HG03095 (cell line): ENCODE results near the gene KAT5.
"Not testable (repeated sequence)": the region's sequence is repeated elsewhere in the genome, so short reads cannot be mapped to it uniquely, and the experiment has no call there.

Experiments used
- ATAC-seq: cut with Tn5 transposase; IDR thresholded peaks from one replicate; pipeline ENCODE4 v1.9.1; 2021; ENCODE audit warnings: moderate library complexity; ENCODE audit not compliant: unreplicated experiment

The KAT5 gene

GRCh38 chr11:65711785-65712632 is at the start of gene KAT5:
Gene KAT5 (plus strand): TSS chr11:65712252. CDS start chr11:65712268, 16 bp downstream.
- peak; percentile 64 for ATAC-seq

DNA sequence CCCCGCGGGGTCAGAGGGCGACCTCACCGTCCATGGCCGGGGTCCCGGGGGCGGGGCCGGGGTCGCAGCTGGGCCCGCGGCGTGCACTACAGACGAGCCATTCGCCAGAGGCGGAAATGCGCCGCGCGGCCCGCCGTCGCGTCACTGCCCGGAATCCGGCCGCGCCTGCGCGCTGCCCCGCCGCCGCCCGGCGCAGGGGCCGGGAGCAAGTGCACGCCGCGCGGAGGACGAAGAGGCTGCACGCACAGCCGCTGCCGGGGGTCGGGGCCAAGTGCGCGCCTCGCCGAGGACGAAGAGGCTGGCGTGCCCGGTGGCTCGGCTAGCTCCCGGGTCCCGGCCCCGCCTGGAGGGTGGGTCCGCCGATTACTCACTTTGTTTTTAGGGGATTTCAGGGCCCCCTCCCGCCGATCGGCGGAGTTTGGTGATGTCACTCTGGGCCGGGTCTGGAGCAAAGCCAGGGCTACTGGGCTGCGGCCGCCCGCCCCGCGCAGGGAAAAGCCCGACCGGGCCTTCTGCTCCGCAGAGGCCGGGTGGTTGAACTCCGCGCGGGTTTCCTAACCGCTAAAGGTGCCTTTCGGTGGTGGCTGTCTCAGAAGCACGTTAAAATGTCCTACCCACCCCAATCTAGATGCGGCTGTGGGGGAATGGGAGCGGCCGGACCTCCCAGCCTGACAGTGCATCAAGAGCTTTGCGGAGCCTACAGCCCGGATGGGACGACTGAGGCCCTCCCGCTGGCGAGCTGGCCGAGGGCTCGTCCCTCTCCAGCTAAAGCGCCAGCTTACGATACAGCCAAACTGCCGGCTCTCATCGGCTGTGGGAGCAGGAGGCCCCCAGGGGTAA is 49.0 kb upstream of the KAT5 start, which contains the start of gene RELA:
Gene RELA (minus strand): TSS at position 118 of the 840 bp plus-strand sequence. CDS start 84 bp downstream, at position 34.
- peak; percentile 61 for ATAC-seq

DNA sequence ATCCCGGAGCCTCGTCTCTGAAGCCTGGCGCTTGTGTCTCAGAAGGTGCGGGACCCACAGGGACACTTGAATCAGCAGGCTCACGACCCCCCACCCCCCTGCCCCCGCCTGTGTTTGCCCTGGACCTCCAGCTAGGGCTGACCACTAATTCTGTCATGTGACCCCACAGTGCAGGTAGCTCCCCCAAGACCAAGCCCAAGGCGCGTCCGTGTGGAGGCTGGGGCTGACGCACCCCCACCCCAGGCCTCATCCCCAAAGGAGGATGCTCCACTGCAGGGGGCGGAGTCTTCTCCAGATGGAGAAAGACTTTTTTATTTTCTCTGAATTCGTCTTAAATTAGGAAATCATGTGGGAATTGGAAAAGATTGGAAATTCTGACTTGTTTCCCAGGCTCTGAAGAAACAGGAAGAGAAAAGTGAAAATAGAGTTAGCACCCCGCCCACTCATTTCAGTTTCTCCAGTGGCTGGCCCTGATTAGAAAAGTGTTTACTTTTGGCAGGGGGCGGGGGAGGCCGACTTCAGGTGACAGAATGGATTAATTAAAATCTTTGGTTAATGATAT is 48.3 kb upstream of the KAT5 start:
- peak; percentile 13 for ATAC-seq

GRCh38 chr11:65672180-65672860 is 39.7 kb upstream of the KAT5 start:
- ATAC-seq = no peak

DNA sequence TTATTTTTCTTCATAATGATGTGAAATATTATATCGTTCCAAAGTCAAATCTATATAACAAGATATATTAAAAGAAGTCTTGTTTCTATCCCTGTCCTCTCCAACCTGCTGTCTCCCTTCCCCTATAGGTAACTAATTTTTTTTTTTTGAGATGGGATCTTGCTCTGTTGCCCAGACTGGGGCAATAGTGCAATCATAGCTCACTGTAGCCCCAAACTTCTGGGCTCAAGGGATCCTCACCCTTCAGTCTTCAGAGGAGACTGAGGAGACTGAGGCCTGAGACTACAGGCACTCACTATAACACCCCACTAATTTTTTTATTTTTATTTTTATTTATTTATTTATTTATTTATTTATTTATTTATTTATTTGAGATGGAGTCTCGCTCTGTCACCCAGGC is 39.1 kb upstream of the KAT5 start:
- no peak for ATAC-seq

- no peak for ATAC-seq
Observed at GRCh38 chr11:65680192-65680743, 31.8 kb upstream of the KAT5 start.

- ATAC-seq = not testable (repeated sequence)
Observed at GRCh38 chr11:65683480-65683879, 28.6 kb upstream of the KAT5 start.

DNA sequence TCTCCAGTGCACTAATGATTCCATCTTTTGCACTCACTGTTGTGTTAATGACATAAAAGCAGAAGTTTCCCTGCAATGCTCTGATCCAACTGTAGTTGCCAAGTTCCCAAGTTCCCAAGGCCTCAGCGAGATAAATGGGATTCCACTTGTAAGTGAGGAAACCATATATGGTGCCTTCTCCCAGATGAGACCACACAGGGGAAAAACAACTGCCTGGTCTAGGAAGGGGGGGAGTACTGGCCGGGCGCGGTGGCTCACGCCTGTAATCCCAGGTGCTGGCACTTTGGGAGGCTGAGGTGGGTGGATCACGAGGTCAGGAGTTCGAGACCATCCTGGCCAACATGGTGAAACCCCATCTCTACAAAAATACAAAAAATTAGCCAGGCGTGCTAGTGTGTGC is 26.1 kb upstream of the KAT5 start:
- ATAC-seq = no peak

- ATAC-seq = not testable (repeated sequence)
Observed at GRCh38 chr11:65691847-65692246, 20.2 kb upstream of the KAT5 start.

- no peak for ATAC-seq
Observed at GRCh38 chr11:65692367-65692766, 19.7 kb upstream of the KAT5 start.

GRCh38 chr11:65695459-65696241 is 16.4 kb upstream of the KAT5 start:
- ATAC-seq = no peak

- no peak for ATAC-seq
Observed at GRCh38 chr11:65696802-65697552, 15.1 kb upstream of the KAT5 start.

DNA sequence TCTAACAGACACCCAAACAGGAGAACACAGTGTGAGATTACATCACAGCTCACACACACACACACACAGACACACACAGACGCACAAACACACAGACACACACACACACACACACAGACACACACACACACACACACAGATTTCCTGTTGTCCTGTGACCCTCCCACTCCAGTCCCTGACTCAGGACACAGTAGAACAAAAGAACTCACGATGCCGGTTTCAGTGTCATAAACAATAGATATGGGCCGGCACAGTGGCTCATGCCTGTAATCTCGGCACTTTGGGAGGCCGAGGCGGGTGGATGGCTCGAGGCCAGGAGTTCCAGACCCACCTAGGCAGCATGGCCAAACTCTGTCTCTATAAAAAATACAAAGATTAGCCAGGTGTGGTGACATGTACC is 13.8 kb upstream of the KAT5 start:
- ATAC-seq = no peak

GRCh38 chr11:65699306-65699705 is 12.7 kb upstream of the KAT5 start:
- ATAC-seq = no peak

DNA sequence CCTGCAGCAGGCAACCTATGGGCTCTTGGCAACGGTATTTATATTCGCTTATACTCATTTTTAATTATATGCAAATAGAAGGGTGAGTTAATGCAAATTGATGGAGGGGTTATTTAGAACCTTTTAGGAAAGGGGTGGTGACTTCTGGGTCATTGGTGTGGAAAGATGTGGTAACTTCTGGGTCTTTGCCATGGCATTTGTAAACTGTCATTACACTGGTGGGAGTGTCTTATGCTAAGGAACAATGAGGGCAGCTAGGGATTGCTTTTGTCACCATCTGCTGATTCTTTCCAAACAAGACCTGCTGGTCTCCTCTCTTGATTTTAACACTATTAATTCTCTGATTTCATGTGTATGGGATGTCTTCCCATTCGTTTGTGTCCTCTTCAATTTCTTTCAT is 11.7 kb upstream of the KAT5 start:
- no peak for ATAC-seq

DNA sequence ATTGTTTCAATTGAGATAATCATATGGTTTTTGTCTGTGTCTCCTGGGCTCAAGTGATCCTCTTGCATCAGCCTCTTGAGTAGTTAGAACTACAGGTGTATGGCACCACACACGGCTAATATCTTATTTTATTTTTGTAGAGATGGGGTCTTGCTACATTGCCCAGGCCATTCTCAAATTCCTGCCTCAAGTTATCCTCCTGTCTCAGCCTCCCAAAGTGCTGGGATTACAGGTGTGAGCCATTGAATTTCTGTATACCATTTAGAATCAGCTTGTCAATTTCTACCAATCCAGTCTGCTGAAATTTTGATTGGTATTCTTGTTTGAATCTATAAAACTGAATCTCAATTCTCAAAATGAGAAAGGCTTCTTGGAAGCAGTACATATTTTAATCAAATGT is 10.4 kb upstream of the KAT5 start:
- ATAC-seq = no peak

DNA sequence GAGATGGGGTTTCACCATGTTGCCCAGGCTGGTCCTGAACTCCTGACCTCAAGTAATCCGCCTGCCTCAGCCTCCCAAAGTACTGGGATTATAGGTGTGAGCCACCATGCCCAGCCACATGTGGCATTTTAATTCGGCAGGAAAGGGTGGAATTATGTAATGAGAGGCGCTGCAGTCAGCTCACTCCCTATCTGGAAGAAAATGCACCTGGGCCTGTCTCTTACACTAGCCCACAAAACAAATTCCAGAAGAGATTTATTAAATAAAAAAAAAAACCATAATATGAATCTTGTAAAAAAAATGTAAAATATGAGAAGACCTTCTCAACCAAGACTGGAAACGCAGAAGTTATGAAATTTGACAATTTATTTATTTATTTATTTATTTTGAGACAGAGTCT is 8.2 kb upstream of the KAT5 start:
- no peak for ATAC-seq

DNA sequence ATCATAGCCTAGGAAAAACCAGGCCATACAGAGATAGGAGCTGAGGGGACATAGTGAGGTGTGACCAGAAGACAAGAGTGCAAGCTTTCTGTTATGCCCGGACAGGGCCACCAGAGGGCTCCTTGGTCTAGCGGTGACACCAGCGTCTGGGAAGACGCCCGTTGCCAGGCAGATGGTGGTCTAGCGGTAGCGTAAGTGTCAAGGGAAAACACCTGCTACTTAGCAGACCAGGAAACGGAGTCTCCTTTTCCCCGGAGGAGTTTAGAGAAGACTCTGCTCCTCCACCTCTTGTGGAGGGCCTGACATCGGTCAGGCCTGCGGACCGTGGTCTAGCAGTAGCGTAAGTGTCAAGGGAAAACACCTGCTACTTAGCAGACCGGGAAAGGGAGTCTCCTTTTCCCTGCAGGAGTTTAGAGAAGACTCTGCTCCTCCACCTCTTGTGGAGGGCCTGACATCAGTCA is 5.7 kb upstream of the KAT5 start:
- ATAC-seq = not testable (repeated sequence)

- ATAC-seq = not testable (repeated sequence)
Observed at GRCh38 chr11:65707002-65707401, 5.0 kb upstream of the KAT5 start.
